HFF-Myc (cell line): Measurements from ENCODE around the gene GOLIM4.

Experiments used
- DNase-seq: peaks from one replicate; pipeline ENCODE4 v3.0.0-alpha.2; 2011; ENCODE audit warnings: low read depth; ENCODE audit errors: extremely low read depth
- H3K4me3 ChIP-seq: replicated peaks from 2 replicates; pipeline ENCODE4 v1.5.1; 2011; ENCODE audit warnings: low read depth, mild to moderate bottlenecking, control low read depth, low read length
- TF ChIP-seq, protein P1 (sequence below): IDR thresholded peaks from 2 replicates; pipeline ENCODE4 v1.5.1; 2012; ENCODE audit warnings: mild to moderate bottlenecking, low read depth, low read length, control low read depth; ENCODE audit errors: missing control alignments

The GOLIM4 gene

DNA sequence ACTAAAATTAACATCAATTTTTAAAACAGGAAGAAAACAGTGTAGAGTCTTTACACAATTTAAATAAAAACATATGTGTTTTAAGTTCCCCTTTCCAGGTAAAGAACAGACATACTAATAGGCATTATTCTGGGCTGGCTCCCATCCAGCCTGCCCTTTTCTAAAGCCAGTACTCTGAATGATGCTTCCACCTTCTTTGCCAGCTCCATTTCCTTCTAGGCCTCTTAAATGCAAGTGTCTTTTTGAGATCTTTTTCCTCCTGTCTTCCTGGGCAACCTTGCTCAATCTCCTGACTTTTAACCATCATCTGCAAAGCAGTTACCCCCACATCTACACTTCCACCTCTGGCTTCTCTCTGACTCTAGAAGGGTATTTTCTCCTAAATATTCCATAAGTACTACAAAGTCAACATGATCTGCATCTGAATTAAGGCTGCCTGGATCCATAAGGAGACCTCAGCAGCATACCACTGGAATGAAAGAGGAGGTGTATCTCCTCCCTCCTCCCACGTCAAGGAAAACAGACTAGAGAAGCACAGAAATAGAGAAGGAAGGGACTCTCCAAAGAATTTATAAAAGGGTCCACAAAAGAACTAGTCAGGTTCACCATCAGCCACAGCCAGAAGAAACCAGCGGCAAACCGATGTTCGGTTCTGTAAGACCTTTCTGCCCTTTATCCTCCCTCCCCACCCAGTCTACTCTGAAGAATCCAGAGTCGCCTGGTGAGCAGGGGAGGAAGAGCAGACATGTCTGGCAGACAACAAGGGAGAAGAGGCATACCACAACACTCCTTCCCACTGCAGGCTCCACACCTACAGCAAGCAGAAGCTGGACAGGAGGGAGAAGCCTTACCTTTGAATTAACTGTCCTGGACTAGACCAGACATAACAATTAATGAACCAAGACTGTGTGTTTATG is 47.1 kb downstream of the GOLIM4 start:
- no peak overlapping the region for H3K4me3 ChIP-seq
- DNase-seq = no peak
- TF ChIP-seq, protein P1, sequence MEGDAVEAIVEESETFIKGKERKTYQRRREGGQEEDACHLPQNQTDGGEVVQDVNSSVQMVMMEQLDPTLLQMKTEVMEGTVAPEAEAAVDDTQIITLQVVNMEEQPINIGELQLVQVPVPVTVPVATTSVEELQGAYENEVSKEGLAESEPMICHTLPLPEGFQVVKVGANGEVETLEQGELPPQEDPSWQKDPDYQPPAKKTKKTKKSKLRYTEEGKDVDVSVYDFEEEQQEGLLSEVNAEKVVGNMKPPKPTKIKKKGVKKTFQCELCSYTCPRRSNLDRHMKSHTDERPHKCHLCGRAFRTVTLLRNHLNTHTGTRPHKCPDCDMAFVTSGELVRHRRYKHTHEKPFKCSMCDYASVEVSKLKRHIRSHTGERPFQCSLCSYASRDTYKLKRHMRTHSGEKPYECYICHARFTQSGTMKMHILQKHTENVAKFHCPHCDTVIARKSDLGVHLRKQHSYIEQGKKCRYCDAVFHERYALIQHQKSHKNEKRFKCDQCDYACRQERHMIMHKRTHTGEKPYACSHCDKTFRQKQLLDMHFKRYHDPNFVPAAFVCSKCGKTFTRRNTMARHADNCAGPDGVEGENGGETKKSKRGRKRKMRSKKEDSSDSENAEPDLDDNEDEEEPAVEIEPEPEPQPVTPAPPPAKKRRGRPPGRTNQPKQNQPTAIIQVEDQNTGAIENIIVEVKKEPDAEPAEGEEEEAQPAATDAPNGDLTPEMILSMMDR = no peak

DNA sequence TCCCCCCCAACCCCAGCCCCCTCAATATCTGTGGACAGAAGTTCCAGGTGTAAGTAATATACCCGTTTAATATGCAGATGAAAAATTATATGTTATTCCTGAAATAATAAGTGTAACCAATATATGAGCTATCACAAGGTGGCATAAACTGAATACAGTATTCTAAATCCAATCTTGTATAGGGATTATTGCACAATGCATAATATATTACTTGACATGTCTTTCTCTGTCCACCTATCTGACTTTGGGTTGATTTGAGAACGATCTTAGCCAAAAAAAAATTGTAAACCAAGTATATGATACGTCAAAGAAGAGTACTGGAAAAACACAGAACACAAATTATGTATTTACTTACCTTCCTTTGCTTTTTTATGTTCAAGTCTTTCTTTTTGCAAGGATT is 47.8 kb downstream of the GOLIM4 start:
- no peak for DNase-seq
- no peak overlapping the region for H3K4me3 ChIP-seq
- TF ChIP-seq, protein P1 = no peak

DNA sequence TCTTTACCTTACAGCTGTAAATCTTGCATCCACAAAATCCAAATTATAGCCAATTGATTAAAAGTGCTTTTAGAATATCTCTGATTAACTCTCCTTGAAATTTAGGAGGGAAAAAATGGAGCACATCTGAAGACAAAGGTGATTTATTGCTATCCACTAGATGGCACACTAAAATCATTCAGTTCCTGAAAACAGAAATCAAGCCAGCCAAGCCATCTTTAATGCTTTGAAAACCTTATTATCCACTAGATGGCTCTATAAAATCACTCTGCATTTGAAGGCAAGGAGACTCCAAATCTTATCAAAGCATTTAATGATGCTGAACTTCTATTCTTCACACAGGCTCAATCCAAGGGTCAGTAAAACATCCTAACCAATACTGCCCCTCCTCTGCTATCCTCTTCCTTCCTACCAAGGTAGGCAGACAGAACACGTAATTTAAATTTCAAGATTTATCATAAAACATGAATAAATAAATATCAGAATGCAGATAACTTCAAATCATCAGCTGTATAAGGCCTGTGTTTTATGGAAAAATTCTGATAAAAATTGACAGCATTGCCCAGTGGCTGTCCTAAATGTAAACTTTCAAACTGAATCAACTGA is 48.4 kb downstream of the GOLIM4 start:
- TF ChIP-seq, protein P1 = peak; percentile 55
- H3K4me3 ChIP-seq = no peak overlapping the region
- DNase-seq = peak; percentile 76

DNA sequence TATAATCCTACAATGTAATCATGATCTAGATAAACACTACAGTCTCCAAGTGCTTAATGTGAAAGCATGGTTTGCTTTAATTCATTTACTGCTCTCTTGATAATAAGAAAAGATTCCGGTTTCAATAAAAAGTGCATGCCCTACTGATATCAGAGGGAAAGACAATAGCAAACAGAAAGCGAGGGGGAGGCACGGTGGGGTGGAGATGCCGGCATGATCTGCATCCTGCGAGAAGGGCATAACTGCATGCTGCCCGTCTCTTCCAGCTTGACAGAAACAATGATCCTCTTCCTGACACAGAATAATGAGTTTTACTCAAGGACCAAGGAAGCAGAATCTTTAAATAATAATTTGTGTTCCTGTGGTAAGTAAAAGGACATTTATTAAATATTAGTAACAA is 51.7 kb downstream of the GOLIM4 start:
- TF ChIP-seq, protein P1 = no peak
- H3K4me3 ChIP-seq = no peak overlapping the region
- no peak for DNase-seq

DNA sequence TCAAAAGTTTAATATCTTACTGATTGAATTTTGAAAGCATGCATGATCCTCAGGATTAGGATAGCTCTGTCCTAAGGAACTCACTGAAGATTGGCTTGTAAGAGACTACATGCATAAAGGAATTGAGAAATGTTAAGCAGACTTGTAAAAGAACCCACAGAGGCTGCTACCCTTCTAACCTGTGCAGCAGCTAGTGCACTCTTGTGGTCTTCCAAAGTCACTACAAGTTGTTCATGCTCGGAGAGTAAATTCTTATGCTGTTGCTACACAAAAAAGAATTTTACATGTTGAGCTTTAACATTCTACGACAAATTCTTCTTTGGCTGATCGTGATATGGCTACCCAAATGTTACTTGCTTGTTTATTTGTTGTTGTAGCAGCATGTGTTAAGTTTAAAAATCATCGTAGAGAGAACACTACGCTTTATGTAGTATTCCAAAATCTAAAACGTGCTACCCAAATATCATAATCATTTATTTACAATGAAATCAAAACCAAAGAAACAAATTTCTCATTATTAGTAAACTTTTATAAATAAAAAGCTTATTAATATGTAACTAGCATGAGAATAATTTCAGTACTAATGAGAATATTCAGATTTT is 55.0 kb downstream of the GOLIM4 start:
- TF ChIP-seq, protein P1 = peak; percentile 66
- DNase-seq = peak; percentile 26
- H3K4me3 ChIP-seq = no peak overlapping the region

DNA sequence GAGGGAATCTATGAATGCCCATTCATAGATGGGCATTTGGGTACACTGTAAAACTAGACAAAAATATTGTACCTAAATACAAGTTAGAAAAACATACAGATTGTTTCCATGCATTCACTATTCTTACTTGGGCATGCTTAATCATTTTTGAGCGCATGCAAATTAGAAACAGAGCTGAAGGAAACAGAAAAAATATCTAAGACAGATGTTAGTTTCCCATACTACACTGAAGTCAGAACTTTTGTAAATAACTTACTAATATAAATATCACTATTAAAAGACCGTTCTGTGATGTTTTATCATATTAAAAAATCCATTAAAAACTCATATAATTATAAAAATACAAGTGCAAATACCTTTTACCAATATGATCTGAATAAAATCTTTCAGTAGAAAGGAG is 58.7 kb downstream of the GOLIM4 start:
- TF ChIP-seq, protein P1 = no peak
- no peak overlapping the region for H3K4me3 ChIP-seq
- DNase-seq = no peak
